Activated CD4-positive, alpha-beta T cell treated with anti-CD3 and anti-CD28 coated beads, Interleukin-2, Interleukin-6, amounts not matched to agents 100 ng/mL and 50 ng/mL, durations not matched to agents 16 hours and 8 hours (primary cell): ENCODE measurements around the gene ARPP21.
"Not testable (repeated sequence)": the region's sequence is repeated elsewhere in the genome, so short reads cannot be mapped to it uniquely, and the experiment has no call there.

Experiments
- DNase-seq: peaks from one replicate; pipeline ENCODE4 v3.0.0-alpha.2; 2020

The ARPP21 gene

DNA sequence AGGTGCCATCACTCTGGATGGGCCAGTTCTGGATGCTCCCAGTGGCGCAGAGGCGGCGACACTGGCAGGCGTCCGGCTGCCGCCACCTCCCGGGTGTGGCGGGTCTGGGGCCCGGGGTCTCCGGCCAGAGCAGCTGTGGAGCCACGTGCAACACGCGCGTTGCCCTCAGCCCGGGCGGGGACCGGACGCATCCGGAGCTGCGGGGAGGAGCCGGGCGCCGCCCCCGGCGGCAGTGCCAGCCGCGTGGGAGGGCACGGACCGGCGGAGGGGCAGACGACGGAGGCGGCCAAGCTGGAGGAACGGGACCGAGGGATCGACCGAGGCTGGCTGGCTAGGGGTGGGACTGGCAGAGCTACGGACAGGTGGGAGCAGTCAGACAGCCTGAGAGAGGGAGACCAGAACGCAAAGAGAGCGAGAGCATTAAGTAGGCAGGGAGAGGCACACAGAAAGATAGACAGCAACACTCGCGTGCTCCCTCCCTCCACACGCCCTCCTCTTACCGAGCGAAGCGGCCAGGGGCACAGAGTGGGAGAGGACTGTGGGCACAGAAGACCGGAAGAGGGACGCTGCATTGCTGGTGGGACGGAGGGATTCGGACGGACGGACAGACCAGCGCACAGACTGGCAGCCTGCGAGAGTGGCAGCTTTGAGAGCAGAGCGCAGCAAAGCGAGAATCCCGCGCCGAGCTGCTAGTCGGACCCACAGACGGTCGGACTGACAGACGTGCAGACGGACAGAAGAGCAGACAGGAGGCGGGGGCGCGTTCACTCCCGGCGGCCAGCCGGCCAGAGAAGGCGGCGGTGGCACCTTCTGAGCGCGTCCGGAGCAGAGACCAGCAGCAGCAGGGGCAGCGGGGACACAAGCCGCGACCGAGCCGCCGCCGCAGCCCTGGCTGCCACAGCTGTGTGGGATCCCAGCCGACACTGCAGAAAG, at the start of gene ARPP21:
TSS of gene ARPP21 (plus strand) at position 272 of the 933 bp plus-strand sequence. CDS start 42,227 bp downstream, outside the sequence.
- peak; percentile 1 for DNase-seq

DNA sequence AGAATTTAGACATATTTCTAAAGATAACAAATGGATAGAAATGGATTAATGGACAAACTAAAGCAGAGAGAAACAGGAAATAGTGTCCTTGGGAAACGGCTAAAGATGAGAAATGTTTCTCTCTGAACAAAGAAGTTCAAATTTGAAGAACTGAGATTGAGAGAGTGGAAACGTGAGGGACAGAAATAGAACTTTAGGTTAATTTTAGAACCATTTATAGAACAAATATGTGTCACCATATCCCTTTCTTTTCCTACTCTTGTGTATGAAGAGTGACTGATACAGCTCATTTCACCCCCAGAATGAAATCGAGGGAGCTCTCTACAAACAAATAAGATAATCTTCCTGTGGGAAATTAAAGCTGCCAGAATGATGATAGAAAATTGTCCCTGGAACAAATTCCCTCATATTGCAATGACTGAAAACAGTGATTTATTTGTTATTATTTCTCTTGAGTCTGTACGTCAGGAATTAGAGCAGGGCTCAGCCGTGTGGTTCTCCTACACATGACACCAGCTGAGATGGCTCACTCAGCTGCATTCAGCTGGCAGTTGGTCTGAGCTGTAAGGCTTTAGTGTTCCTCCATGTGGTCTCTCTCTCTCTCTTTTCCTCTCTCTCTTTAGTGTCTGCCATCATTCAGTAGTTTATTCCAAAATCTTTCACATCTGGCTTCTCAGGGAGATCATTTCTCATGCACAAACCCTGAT, 46.6 kb upstream of the ARPP21 start:
- DNase-seq, result no peak

DNA sequence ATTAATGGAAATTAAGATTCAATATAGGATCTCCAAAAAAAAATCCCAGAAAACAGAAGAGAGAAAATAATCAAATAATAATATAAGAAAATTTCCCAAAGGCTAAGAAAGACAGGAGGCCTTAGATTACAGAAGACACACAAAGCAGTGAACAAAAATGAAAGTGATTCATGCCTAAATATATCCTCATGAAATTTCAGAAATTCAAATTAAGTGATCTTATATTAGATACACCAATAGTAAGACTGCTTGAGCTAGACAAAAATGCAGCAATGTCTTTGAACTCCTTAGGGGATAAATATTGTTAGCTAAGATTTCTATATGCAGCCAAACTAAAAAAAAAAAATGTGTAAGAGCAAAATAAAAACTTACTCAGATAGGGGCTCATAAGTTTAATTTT, 44.6 kb upstream of the ARPP21 start:
- DNase-seq, result no peak

DNA sequence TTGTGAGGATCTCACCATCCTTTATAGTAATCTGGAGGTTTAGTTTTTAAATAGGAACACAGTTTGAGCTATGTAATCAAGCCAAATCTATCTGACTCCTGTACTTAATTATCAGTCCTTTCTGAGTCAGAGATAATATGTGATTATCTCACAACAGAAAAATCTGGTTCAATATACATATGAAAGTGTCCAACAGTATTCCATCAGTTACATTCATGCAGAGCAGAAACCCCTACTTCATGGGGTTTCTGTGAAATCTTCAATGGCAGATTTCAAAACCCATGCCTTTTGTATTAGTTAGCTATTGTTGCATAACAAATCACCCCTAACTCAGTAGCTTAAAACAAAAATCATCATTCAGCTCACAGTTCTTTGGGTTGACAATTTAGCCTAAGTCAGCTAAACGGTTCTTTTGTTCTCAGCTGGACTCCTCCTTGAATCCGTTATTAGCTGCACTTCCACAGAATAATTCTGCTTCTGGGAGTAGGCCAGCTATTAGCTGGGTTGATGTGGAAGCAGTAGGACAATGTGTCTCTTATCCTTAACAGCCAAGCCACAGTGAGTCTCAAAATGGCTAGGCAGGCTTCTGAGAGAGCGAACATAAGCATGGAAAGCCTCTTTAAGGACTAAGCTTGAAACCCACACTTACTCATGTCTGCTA, 42.9 kb upstream of the ARPP21 start:
- DNase-seq, result no peak

DNA sequence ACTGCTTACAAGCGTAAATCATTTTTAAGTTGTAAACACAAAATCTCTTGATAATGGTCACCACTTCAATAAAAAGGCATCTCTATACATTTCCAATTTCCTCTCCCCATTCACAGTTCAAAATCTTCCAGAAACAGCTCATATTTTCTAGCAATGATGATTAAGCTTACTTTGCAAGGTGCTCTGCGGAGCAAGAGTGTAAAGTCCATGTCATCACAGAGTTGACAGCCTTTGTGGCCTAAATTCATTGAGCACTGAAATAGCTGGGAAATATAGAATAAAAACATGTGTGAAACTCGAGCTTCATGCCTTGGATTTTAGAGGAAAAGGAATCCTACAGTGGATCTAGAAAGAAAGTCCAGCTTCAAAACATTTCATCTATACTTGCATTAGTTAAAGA, 41.8 kb upstream of the ARPP21 start:
- DNase-seq, result no peak

GRCh38 chr3:35598804-35599203, 40.5 kb upstream of the ARPP21 start:
- DNase-seq, result no peak

DNA sequence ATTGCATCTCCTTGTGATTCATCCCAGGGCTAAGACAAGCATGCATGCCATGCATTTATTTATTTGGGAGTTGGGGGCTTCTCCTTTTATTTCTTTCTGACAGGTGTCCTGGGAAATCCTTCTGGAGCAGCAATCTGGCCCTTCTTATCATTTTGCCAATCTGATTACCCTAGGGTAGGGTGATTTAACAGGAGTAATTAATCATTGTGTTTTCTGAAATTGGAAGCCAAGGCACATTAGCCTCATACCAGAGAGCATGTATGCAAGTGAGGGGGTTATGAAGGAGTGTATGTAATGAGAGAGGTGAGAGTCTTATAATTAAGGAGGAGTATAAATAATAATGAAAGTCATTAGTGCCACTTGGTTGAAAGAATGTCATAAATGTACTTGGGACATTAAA, 37.4 kb upstream of the ARPP21 start:
- DNase-seq, result no peak

DNA sequence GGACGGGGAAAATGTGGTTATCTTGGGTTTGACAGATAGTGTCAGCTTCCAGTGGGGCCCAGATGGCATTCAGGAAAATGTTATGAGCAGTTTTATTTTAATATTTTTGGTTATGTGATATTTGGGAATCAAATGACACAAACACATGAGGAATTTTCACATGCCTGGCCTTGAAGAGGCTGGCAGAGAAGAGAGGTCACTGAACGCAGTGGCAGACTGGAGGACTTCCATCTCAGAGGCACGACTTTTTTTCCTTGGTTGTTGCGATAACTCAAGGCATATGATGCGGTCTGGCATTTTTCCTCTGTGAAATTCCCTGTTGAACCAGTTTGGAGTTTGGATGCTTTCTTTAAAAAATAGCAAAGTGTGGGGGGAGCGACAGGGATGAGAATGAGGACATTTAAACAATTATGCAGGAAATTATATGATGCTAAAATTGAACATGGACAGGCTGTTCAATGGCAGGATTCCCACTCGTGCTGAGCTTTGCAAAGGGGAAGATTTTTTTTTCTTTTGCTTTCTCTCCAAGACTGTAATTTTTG, 36.9 kb upstream of the ARPP21 start:
- DNase-seq, result no peak

DNA sequence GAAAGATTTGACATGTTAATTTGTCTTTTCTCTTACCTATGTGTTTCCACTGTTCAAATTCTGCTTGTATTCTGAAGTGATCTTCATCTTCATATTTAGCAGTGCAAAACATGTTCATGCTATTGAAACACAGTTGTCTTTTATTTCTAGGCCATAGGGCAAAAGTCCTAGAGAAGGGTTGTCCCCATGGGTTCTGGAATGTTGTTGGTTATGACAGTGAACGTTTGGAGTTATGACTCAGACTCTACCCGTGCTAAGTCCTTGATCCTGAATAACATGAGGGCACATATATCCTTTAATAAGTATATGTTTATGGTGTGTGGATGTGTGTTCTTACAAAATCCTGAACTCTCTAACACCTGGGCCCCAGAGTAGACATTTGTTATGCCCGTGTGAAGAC, 23.0 kb upstream of the ARPP21 start:
- DNase-seq, result no peak

DNA sequence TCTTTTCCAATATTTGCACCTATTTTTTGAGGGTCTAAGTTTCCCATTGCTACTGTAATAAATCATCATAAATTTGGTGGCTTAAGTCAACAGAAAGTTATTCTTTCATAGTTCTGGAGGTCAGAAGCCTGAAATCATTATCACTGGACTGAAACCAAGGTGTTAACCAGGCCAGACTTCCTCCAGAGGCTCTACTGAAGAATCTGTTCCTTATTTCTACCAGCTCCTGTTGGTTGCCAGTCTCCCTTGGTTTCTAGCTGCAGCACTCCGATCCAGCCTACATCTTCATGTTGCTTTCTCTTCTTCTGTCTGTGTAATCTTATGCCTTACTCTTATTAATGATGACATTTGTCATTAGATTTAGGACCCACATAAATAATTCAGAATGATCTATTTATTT, 22.0 kb upstream of the ARPP21 start:
- no peak for DNase-seq

GRCh38 chr3:35620238-35620637, 19.1 kb upstream of the ARPP21 start:
- not testable (repeated sequence) for DNase-seq

DNA sequence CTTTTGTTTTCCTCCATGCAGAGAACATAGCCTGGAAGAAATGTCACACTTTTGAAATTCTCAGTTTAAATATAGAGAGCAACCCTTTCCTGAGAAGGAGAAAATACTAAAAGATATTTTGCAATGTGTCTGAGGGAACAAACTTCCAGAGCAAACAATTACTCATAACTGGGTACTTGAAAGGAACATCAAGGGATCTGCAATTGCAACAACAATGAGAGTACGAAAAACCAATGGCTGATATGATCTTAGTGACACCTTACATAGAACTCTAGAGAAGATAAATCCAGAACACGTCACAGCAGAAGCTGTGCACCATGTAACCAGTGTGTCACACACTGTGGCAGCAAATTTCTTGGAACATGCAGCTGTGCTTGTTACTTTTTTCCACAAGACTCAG, 14.6 kb upstream of the ARPP21 start:
- DNase-seq, result no peak

DNA sequence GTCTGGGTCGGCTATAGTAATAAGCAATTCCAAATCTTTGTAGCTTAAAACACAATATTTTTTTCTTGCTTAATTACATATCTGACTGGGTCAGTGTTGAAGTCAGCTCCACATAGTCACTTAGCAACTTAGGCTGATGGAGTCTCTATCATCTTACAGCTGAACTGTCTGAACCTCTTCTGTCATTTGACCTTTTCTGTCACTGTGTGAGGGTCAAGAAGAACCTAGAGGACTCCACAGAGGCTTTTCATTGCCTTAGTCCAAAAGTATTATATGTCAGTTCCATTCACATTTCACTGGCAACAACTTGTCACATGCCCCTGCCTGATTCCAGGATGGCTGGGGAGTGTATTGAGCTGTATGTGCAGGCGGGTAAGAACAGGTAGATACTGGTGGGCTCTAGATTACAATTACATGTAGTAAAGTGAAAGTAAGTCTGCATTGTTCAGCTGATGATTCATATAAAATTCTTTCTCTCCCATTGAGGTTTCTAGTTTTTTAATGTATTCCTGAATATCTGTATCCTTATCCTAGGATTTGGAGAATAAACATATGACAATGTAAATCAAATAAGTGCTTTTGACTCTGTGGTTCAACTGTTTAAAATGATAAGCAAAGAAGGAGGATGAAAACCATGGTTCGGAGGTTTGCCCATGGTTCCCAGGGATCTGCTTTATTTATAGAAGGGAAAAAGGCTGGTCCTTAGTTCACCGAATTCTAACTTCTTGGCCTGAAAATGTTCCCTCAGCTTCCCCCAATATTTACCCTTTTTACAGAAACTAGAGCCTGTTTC, 5.8 kb upstream of the ARPP21 start:
- no peak for DNase-seq

- DNase-seq, result no peak
These were observed 3.9 kb upstream of the ARPP21 start for GRCh38 chr3:35635407-35635806.

DNA sequence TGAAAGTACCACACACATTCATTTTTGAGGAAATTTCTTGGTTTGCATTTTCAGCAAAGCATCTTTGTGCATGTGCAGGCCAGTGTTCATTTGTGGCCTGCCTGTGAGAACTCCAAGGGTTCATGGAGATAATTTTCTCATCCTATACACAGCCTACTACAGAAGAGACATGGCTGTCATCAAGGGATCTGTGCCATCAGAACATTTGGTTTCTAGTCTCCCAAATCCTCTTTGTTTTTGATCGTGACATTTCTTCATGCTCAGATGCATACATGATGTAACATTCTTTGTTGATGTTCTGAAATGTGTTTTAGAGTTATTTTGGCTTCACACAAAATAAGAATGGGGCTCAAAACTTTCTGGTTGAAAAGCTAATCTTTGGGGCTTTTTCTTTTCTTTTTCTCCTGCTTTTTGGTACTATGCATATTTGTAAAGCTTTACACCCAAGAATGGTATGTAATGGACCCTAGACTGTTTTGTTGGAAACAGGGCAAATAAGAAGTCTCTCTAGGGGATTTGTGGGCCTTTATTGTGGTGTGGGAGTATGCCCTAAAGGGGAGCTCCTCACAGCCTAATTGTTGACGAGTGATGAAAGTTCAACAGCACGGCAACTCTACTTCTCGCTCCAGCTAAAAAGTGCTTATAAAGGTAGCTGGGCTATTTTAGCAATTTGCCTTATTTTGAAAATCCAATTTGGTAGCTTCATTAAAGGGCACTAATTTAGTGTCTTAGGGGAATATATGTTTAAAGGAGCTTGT, 3.2 kb upstream of the ARPP21 start:
- no peak for DNase-seq

- DNase-seq, result no peak
These were observed 910 bp upstream of the ARPP21 start for GRCh38 chr3:35638251-35638979.

DNA sequence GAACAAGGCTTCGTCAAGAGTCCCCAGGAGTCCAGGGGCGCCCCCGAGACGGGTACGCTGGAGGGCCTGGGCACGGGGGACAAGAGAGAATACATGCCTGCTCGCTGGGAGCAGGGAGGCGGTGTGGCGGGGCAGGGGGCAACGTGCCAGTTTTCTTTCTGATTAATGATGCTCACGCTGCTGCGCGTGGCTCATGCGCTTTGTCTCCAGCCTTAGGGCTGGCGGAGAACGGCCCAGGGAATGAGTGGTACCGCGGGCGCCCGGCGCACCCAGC, 408 bp upstream of the ARPP21 start:
- DNase-seq, result no peak

DNA sequence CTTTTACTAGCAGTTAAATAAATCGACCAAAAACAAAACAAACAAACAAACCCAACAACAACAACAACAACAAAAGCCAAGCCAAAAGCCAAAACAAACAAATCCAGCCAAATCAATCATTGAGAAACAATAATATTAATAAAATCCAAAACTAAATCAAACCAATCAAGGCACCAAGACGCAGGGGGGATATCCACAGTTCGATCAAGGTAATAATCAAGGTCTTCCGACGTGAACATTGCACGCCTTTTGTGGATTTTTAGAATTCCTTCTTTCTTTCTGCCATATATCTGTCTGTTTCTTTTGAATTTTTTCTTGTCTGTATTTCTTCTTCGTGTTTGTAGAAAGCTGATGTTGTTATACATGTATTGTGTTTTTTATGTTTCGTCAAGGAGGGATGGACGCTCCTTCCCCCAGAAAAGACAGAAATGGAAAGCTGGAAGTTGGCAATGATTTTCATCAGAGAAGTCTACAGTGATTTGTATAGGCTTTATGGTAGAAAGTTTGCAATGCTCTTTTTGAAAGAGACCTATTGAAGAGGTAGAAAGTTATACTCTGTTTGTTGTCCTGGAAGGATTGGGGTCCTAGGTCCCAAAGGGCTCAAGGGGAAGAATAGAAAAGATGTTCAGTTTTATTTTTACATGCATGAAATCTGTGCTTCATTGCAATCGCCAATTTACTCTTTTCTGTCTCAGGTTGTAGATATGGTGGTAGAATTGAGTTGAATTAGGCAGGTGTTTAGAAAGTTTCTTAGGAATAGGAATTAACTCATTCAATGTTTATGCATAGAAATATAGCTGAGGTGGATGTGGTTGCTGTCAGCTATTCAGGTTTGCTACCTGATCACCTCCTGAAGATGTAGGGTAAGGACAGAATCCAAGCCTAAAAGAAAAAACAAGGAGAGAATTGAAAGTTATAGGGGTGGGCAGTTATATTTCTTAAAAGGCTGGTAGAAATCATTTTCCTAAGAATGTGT, 1.2 kb downstream of the ARPP21 start:
- no peak for DNase-seq

DNA sequence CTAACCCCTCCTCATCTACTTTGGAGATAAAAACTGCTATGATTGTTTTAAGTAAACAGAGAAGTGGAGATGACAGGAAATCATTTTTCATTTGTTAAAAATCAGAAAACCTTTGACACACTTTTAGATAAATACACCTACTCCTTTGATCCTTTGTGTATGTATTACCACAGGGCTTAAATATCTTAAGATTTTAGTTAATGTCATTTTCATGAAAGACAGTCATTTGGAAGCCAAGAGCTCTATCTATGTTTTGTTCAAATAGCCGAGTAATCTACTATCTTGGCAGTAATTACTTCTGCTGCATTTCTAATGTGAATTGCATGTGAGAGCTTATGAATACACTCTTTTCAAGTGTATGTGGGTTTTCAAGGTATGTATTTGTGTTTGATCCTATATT, 2.0 kb downstream of the ARPP21 start:
- DNase-seq, result no peak

DNA sequence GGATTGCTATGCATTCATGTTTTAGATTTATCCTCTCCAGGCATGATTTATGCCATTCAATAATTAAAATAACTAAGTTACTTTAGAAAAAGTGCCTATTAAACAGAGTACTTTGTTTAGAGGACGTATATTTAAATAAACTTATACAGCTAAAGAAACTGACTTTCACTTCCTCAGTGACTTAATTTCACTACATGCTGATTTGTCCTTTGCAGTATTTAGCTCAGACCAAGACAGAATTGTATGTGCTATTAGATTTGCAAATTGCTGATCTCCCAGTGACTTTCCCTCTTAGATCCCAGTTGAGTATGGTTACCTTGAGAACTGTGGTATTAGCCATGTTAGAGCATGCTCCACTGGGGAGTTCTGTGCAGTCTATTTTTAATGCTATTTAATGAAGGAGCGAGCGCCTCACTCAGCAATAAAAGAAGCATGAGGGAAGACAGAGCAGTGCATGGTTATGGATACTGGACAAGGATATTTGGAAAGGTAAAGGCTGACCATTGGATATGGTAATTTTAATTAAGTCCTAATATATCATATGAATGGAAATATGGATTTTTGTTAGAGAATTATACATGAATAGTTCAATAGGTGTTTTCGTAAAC, 2.7 kb downstream of the ARPP21 start:
- no peak for DNase-seq
